Chondrocyte (in vitro differentiated cells): Measurements from ENCODE around the gene FBXO24. TPM values are rescaled to one million over a fixed set of nuclear protein-coding genes. Genes with fewer than 3 reads are reported as not detected.

Experiments used
- DNase-seq: peaks from one replicate; pipeline ENCODE4 v3.0.0; 2021; ENCODE audit warnings: mixed read lengths, low spot score
- H3K27ac Mint-ChIP-seq: one replicate; pipeline ENCODE4 v1.8.0; 2021; ENCODE audit warnings: mild to moderate bottlenecking, moderate library complexity, mixed read lengths; ENCODE audit not compliant: unreplicated experiment
- H3K27me3 Mint-ChIP-seq: 2 replicates; pipeline ENCODE4 v1.8.0; 2021; ENCODE audit warnings: low read depth, mixed read lengths
- H3K36me3 Mint-ChIP-seq: 2 replicates; pipeline ENCODE4 v1.8.0; 2021; ENCODE audit warnings: low read depth, mixed read lengths
- H3K4me1 Mint-ChIP-seq: 2 replicates; pipeline ENCODE4 v1.8.0; 2021; ENCODE audit warnings: low read depth, mild to moderate bottlenecking, mixed read lengths
- H3K4me3 Mint-ChIP-seq: one replicate; pipeline ENCODE4 v1.8.0; 2021; ENCODE audit warnings: mild to moderate bottlenecking, moderate library complexity, mixed read lengths; ENCODE audit not compliant: unreplicated experiment
- H3K9me3 Mint-ChIP-seq: 2 replicates; pipeline ENCODE4 v1.8.0; 2021; ENCODE audit warnings: low read depth, mixed read lengths
- CTCF ChIP-seq: fragments of 200-600 bp; sonication (generic); IDR thresholded peaks from 2 replicates; pipeline ENCODE4 v1.5.0; 2021; ENCODE audit warnings: antibody characterized with exemption, mild to moderate bottlenecking, moderate library complexity
- total RNA-seq: library from RNA; stranded (reverse); gene quantifications from 3 replicates; pipeline ENCODE4 v1.2.1, GENCODE V29; 2021

Gene FBXO24
- total RNA-seq, 1 donor from 2014 or later: 0.57 TPM

GRCh38 chr7:100580466-100581283 is 5.5 kb upstream of the FBXO24 start:
- Mint-ChIP-seq H3K4me3 (no peak overlapping the region), H3K27ac (no peak overlapping the region), H3K9me3 (no peaks in the 10 kb centered on the region), H3K27me3 (no peaks in the 10 kb centered on the region), H3K36me3 (peaks cover 8% of the 10 kb centered on the region), H3K4me1 (peaks cover 26% of the 10 kb centered on the region)
- no peak for TF ChIP-seq CTCF
- DNase-seq: no peak

- H3K9me3 Mint-ChIP-seq: no peaks in the 10 kb centered on the region
- peaks cover 3% of the 10 kb centered on the region for H3K36me3 Mint-ChIP-seq
- no peak overlapping the region for H3K4me3 Mint-ChIP-seq
- DNase-seq: no peak
- no peak overlapping the region for H3K27ac Mint-ChIP-seq
- peaks cover 28% of the 10 kb centered on the region for H3K4me1 Mint-ChIP-seq
- TF ChIP-seq CTCF: no peak
- H3K27me3 Mint-ChIP-seq: no peaks in the 10 kb centered on the region
Measured at GRCh38 chr7:100582041-100582579, 4.0 kb upstream of the FBXO24 start.

- TF ChIP-seq CTCF: no peak
- Mint-ChIP-seq H3K4me3 (no peak overlapping the region), H3K4me1 (peaks cover 30% of the 10 kb centered on the region), H3K27me3 (no peaks in the 10 kb centered on the region), H3K27ac (no peak overlapping the region), H3K9me3 (no peaks in the 10 kb centered on the region), H3K36me3 (peaks cover 3% of the 10 kb centered on the region)
- DNase-seq: no peak
Measured at GRCh38 chr7:100582650-100583049, 3.5 kb upstream of the FBXO24 start.

- H3K27me3 Mint-ChIP-seq: no peaks in the 10 kb centered on the region
- peaks cover 3% of the 10 kb centered on the region for H3K36me3 Mint-ChIP-seq
- DNase-seq: no peak
- no peaks in the 10 kb centered on the region for H3K9me3 Mint-ChIP-seq
- H3K27ac Mint-ChIP-seq: peak overlapping the region; percentile 93
- no peak for TF ChIP-seq CTCF
- H3K4me3 Mint-ChIP-seq: peak overlapping the region; percentile 85
- peaks cover 30% of the 10 kb centered on the region for H3K4me1 Mint-ChIP-seq
Measured at GRCh38 chr7:100583132-100584053, 2.7 kb upstream of the FBXO24 start.

GRCh38 chr7:100584054-100584682 is 2.0 kb upstream of the FBXO24 start:
- Mint-ChIP-seq H3K27me3 (no peaks in the 10 kb centered on the region), H3K36me3 (no peaks in the 10 kb centered on the region), H3K9me3 (no peaks in the 10 kb centered on the region), H3K4me1 (peaks cover 31% of the 10 kb centered on the region), H3K27ac (peak overlapping the region; percentile 93), H3K4me3 (peak overlapping the region; percentile 85)
- TF ChIP-seq CTCF: no peak
- DNase-seq: no peak
